Measurements from ENCODE around the gene APBB1.
A peak's percentile ranks its signal among the peaks of the same experiment; 100 is the strongest.

Gene APBB1

GRCh38 chr11:6419009-6419631, at the start of gene APBB1:
Gene APBB1 (minus strand): TSS chr11:6419094. CDS start chr11:6411347, 7,747 bp downstream.
- DNase-seq (ENCODE audit: low read depth in 2 of 2), result peak; percentile 46 to 61

- no peak for DNase-seq (ENCODE audit: low read depth in 2 of 2)
Observed at GRCh38 chr11:6459099-6459450, 40.2 kb upstream of the APBB1 start.

- DNase-seq (ENCODE audit: low read depth in 2 of 2), result no peak
Observed at GRCh38 chr11:6458352-6459098, 39.6 kb upstream of the APBB1 start.

GRCh38 chr11:6457581-6458320, 38.9 kb upstream of the APBB1 start:
- no peak for DNase-seq (ENCODE audit: low read depth in 2 of 2)

GRCh38 chr11:6456361-6457073, 37.6 kb upstream of the APBB1 start:
- DNase-seq (ENCODE audit: low read depth in 2 of 2), result no peak

GRCh38 chr11:6455070-6455469, 36.2 kb upstream of the APBB1 start:
- DNase-seq (ENCODE audit: low read depth in 2 of 2), result no peak

GRCh38 chr11:6453152-6453551, 34.3 kb upstream of the APBB1 start:
- DNase-seq (ENCODE audit: low read depth in 2 of 2), result no peak

- DNase-seq (ENCODE audit: low read depth in 2 of 2), result no peak
Observed at GRCh38 chr11:6452219-6452618, 33.3 kb upstream of the APBB1 start.

GRCh38 chr11:6448574-6448973, 29.7 kb upstream of the APBB1 start:
- DNase-seq (ENCODE audit: low read depth in 2 of 2), result no peak

- DNase-seq (ENCODE audit: low read depth in 2 of 2), result peak; percentile 11 to 46
Observed at GRCh38 chr11:6443269-6444003, 24.5 kb upstream of the APBB1 start.

- DNase-seq (ENCODE audit: low read depth in 2 of 2), result no peak
Observed at GRCh38 chr11:6442441-6442840, 23.5 kb upstream of the APBB1 start.

- DNase-seq (ENCODE audit: low read depth in 2 of 2), result no peak
Observed at GRCh38 chr11:6440906-6441358, 22.0 kb upstream of the APBB1 start, which contains the start of gene HPX. Gene HPX (minus strand): TSS chr11:6440987. CDS start chr11:6440963, 24 bp downstream.

- DNase-seq (ENCODE audit: low read depth in 2 of 2), result peak in 1 of 2 experiments; percentile 26
Observed at GRCh38 chr11:6438979-6439571, 20.2 kb upstream of the APBB1 start.

- no peak for DNase-seq (ENCODE audit: low read depth in 2 of 2)
Observed at GRCh38 chr11:6437993-6438392, 19.1 kb upstream of the APBB1 start.

- no peak for DNase-seq (ENCODE audit: low read depth in 2 of 2)
Observed at GRCh38 chr11:6437423-6437822, 18.5 kb upstream of the APBB1 start.

GRCh38 chr11:6433998-6434660, 15.2 kb upstream of the APBB1 start:
- DNase-seq (ENCODE audit: low read depth in 2 of 2), result no peak

GRCh38 chr11:6431861-6432260, 13.0 kb upstream of the APBB1 start:
- DNase-seq (ENCODE audit: low read depth in 2 of 2), result no peak

GRCh38 chr11:6427516-6427915, 8.6 kb upstream of the APBB1 start:
- DNase-seq (ENCODE audit: low read depth in 2 of 2), result no peak

GRCh38 chr11:6420677-6421076, 1.8 kb upstream of the APBB1 start:
- no peak for DNase-seq (ENCODE audit: low read depth in 2 of 2)

GRCh38 chr11:6418557-6419008, 311 bp downstream of the APBB1 start:
- DNase-seq (ENCODE audit: low read depth in 2 of 2), result no peak
